K562 (cell line): Measurements from ENCODE around the gene ICE2. TPM values are rescaled to one million over a fixed set of nuclear protein-coding genes. Genes with fewer than 3 reads are reported as not detected.

Experiments
- ATAC-seq: fragments of 200-7000 bp; cut with Tn5 transposase; 3 replicates; pipeline ENCODE4 v1.9.1; 2020; ENCODE audit warnings: moderate library complexity
- BruUV-seq: library from RNA; stranded (reverse); fragments of 400-500 nt; replicated peaks from 2 replicates; lab custom pipeline; 2021; lab: Mats Ljungman, UMichigan
- CTCF ChIA-PET: fragments of 300-600 bp; formaldehyde crosslinking; extraction: SDS; loops from one replicate; lab custom pipeline; 2021; ENCODE audit warnings: low intra/inter-chr PET ratio; lab: Yijun Ruan, JAX
- POLR2A ChIA-PET: fragments of 300-600, 350-650 bp; sonication (Branson Sonifier 250); formaldehyde crosslinking; extraction: SDS; loops from one replicate; lab custom pipeline; 2021; ENCODE audit warnings: antibody characterized with exemption, inconsistent platforms; lab: Yijun Ruan, JAX
- DNase-seq, 4 experiments: peaks; one replicate each; pipeline versions ENCODE4 v3.0.0 to v3.0.0-alpha.2; 2011 to 2018; ENCODE audit warnings: low spot score in 3 of 4, mixed read lengths in 3 of 4; ENCODE audit errors: extremely low read depth in 1 of 4
- FAIRE-seq: peaks from 2 replicates; lab custom pipeline; 2011; peaks lifted over from hg19 to GRCh38; lab: Jason Lieb, UNC
- H2AFZ ChIP-seq: 2 replicates; pipeline ENCODE4 v1.6.0; 2011; ENCODE audit warnings: low read depth, low read length, control low read depth, inconsistent platforms
- H3K27ac ChIP-seq: fragments of 200-600 bp; 3 replicates; pipeline ENCODE4 v1.8.0; 2011; ENCODE audit warnings: low read depth, mild to moderate bottlenecking, control low read depth, inconsistent platforms, low read length, moderate library complexity, mixed read lengths; ENCODE audit errors: extremely low read depth
- H3K27me3 ChIP-seq, 2 experiments: fragments of 300-600 bp in 1 of 2; 2 replicates in 1 of 2; 3 replicates in 1 of 2; pipeline versions ENCODE4 v1.6.0 to v1.8.0; 2011; ENCODE audit warnings: inconsistent platforms in 2 of 2, low read length in 2 of 2, mild to moderate bottlenecking in 1 of 2, mixed read lengths in 1 of 2, moderate library complexity in 1 of 2; ENCODE audit not compliant: control insufficient read depth in 2 of 2, insufficient read depth in 2 of 2
- H3K36me3 ChIP-seq: fragments of 300-600 bp; 3 replicates; pipeline ENCODE4 v1.8.0; 2011; ENCODE audit warnings: mild to moderate bottlenecking, low read length, inconsistent platforms; ENCODE audit not compliant: control insufficient read depth, insufficient read depth
- H3K4me1 ChIP-seq, 2 experiments: fragments of 200-600 bp in 1 of 2; replicated peaks in 1 of 2; 2 replicates in 1 of 2; 3 replicates in 1 of 2; pipeline versions ENCODE4 v1.5.1 to v1.8.0; 2011; ENCODE audit warnings: inconsistent platforms in 2 of 2, low read length in 2 of 2, mild to moderate bottlenecking in 1 of 2, mixed read lengths in 1 of 2, moderate library complexity in 1 of 2; ENCODE audit not compliant: control insufficient read depth in 2 of 2, insufficient read depth in 2 of 2
- H3K4me2 ChIP-seq: 2 replicates; pipeline ENCODE4 v1.6.1; 2011; ENCODE audit warnings: low read length, control low read depth, inconsistent platforms, mixed read lengths; ENCODE audit not compliant: insufficient read depth
- H3K4me3 ChIP-seq: fragments of 200-600 bp; sonication (generic), shearing (Covaris generic); 2 replicates; pipeline ENCODE4 v1.5.1; 2016; ENCODE audit warnings: control low read depth, inconsistent platforms
- H3K79me2 ChIP-seq: fragments of 200-600 bp; 3 replicates; pipeline ENCODE4 v1.8.0; 2011; ENCODE audit warnings: low read length, inconsistent platforms; ENCODE audit not compliant: control insufficient read depth, insufficient read depth
- H3K9ac ChIP-seq, 2 experiments: 2 replicates each; pipeline versions ENCODE4 v1.6.0 to v1.6.1; 2011; ENCODE audit warnings: low read depth in 2 of 2, low read length in 2 of 2, control low read depth in 1 of 2, inconsistent platforms in 1 of 2, mild to moderate bottlenecking in 1 of 2, mixed read lengths in 1 of 2; ENCODE audit not compliant: insufficient read depth in 1 of 2
- H3K9me1 ChIP-seq: one replicate; pipeline ENCODE4 v1.6.0; 2011; ENCODE audit warnings: inconsistent platforms, mild to moderate bottlenecking, low read length, moderate library complexity; ENCODE audit not compliant: control insufficient read depth, insufficient read depth
- H3K9me3 ChIP-seq: replicated peaks from 2 replicates; pipeline ENCODE4 v1.5.1; 2011; ENCODE audit warnings: low read depth, low read length, inconsistent platforms; ENCODE audit not compliant: control insufficient read depth, insufficient read depth
- H4K20me1 ChIP-seq: replicated peaks from 2 replicates; pipeline ENCODE4 v1.6.1; 2011; ENCODE audit warnings: low read length, inconsistent platforms, mixed read lengths; ENCODE audit not compliant: control insufficient read depth, insufficient read depth
- C11orf30 ChIP-seq: fragments of 450-650 bp; IDR thresholded peaks from 2 replicates; pipeline ENCODE4 v1.6.1; 2016; ENCODE audit warnings: low read depth, mild to moderate bottlenecking
- CREM ChIP-seq: IDR thresholded peaks from 2 replicates; pipeline ENCODE4 v1.6.1; 2014; ENCODE audit warnings: antibody characterized with exemption, low read depth
- EGR1 ChIP-seq: fragments of 450-650 bp; conservative IDR thresholded peaks from 2 replicates; pipeline ENCODE4 v1.6.1; 2017; ENCODE audit warnings: mild to moderate bottlenecking
- JUN ChIP-seq, 2 experiments: sonication (generic) in 1 of 2; formaldehyde crosslinking in 1 of 2; IDR thresholded peaks; 2 replicates each; pipeline versions ENCODE4 v1.6.1 to v1.8.0; 2012 to 2022; ENCODE audit warnings: borderline replicate concordance in 2 of 2, mild to moderate bottlenecking in 2 of 2, improper control_type of control experiment in 1 of 2, low read depth in 1 of 2, low read length in 1 of 2, missing genetic modification reagents in 1 of 2
- PBX2 ChIP-seq, 2 experiments: IDR thresholded peaks in 1 of 2; conservative IDR thresholded peaks in 1 of 2; 2 replicates each; pipeline ENCODE4 v1.6.1; 2016; ENCODE audit warnings: low read depth in 2 of 2, mild to moderate bottlenecking in 1 of 2, missing compliant biosample characterization in 1 of 2, missing genetic modification characterization in 1 of 2, moderate library complexity in 1 of 2
- PML ChIP-seq: IDR thresholded peaks from 2 replicates; pipeline ENCODE4 v1.6.1; 2012; ENCODE audit warnings: low read length, inconsistent platforms
- TRIM24 ChIP-seq, 2 experiments: fragments of 450-650 bp; IDR thresholded peaks; 2 replicates each; pipeline ENCODE4 v1.6.1; 2016
- ZHX1 ChIP-seq: fragments of 150-350 bp; conservative IDR thresholded peaks from 2 replicates; pipeline ENCODE4 v1.6.1; 2014; ENCODE audit warnings: low read length
- ZNF217 ChIP-seq: sonication (generic); formaldehyde crosslinking; IDR thresholded peaks from 2 replicates; pipeline ENCODE4 v1.8.0; 2022; ENCODE audit warnings: mild to moderate bottlenecking, missing genetic modification reagents
- ZNF253 ChIP-seq: fragments of 250-450 bp; sonication (Bioruptor Pico); conservative IDR thresholded peaks from 2 replicates; pipeline ENCODE4 v1.6.1; 2021; ENCODE audit warnings: mild to moderate bottlenecking
- ZNF76 ChIP-seq: fragments of 250-450 bp; sonication (Bioruptor Pico); IDR thresholded peaks from 2 replicates; pipeline ENCODE4 v1.4.0; 2020; ENCODE audit warnings: mild to moderate bottlenecking, moderate library complexity, borderline replicate concordance
- WGBS: fragments of 100-300 bp; shearing (Covaris generic); methylation state at CpG from one replicate; pipeline ENCODE4 v1.1.6; 2016; ENCODE audit warnings: low coverage, mixed read lengths; ENCODE audit not compliant: insufficient coverage; ENCODE audit errors: missing lambda C conversion rate; 5-methylcytosine and 5-hydroxymethylcytosine counted together
- in situ Hi-C: fragments of 300-500 bp; cut with MboI; formaldehyde crosslinking; loops from 4 replicates; pipeline ENCODE4 v1.15.0; 2018; ENCODE audit warnings: inconsistent platforms, mixed read lengths
- intact Hi-C: fragments of 100-400 bp; cut with micrococcal nuclease; formaldehyde crosslinking; loops from 2 replicates; pipeline ENCODE4 v1.14.2; 2022
- polyA plus RNA-seq, 8 experiments: library from polyadenylated mRNA; depleted of rRNA in 4 of 8; stranded (reverse) in 5 of 8; unstranded in 3 of 8; fragments of >200 nt; fragmentation: Nextera tagmentation in 2 of 8; fragmentation: Illumina TruSeq in 1 of 8; extraction: Ambion mirVana in 2 of 8; extraction: Trizol in 1 of 8; gene quantifications; 2 replicates each; pipeline versions ENCODE4 v1.2.1 to v1.2.3, GENCODE V29; 2011 to 2014; ENCODE audit warnings: inconsistent platforms in 1 of 8, missing spikeins in 1 of 8
- total RNA-seq, 7 experiments: library from RNA; depleted of rRNA in 6 of 7; stranded (reverse); fragments of >200 nt in 6 of 7; fragmentation: Illumina TruSeq in 2 of 7; extraction: Trizol in 2 of 7; gene quantifications; 2 replicates each; pipeline versions ENCODE4 v1.2.1 to v1.2.3, GENCODE V29; 2011 to 2021; ENCODE audit warnings: low replicate concordance in 1 of 7

ICE2 gene
- total and polyA plus RNA-seq, 9 of the 15 experiments (the other 6 are each of a cell fraction or from before 2014, with no cell fraction given), result 21.8 to 87.9 (median 58.1) TPM

GRCh38 chr15:60392986-60393790 is 85.8 kb downstream of the ICE2 start:
- intact Hi-C loops, result no loop called here
- no TSS peak for BruUV-seq
- Histone ChIP-seq H3K9me3 (no peaks in the 10 kb centered on the region), H3K36me3 (peaks cover 64% of the 10 kb centered on the region; the same call in 2 of the 3 replicates), H3K9ac (peak overlapping the region in 1 of 2 experiments; percentile 76; a peak in 2 of 4 replicates), H3K27me3 (no peaks in the 10 kb centered on the region), H4K20me1 (peaks cover 69% of the 10 kb centered on the region), H2AFZ (no peak overlapping the region), H3K79me2 (peaks cover 96% of the 10 kb centered on the region), H3K4me3 (no peak overlapping the region), H3K4me1 (peaks cover 22 to 37% of the 10 kb centered on the region in 2 experiments), H3K4me2 (peak overlapping the region; percentile 23), H3K27ac (peak overlapping the region; percentile 46; the same call in 1 of the 3 replicates), H3K9me1 (peaks cover 14% of the 10 kb centered on the region)
- in situ Hi-C loops, result no loop called here
- POLR2A ChIA-PET, result interaction anchor here (0.6 to 5.6 kb wide), 5 partner anchors 8 to 85 kb away, joined by 3 to 38 read pairs (median 3); partner anchors contain the start of gene ICE2
- ATAC-seq (no peak), DNase-seq (peak in 3 of 4 experiments; percentile 27 to 59 (median 41)), FAIRE-seq (peak; percentile 6)
- 54% methylated on average over 9 of the region's 9 CpGs for WGBS
- CTCF ChIA-PET, result no interaction called here
- TF ChIP-seq CREM (peak; percentile 33; the same call in 1 of the 2 replicates), PBX2 (CRISPR knock-in tag; IDR thresholded peaks at IDR 0.05; ENCODE audit: low read depth) (no peak), PBX2 (tag; conservative IDR thresholded peaks at IDR 0.05; ENCODE audit: low read depth) (0 out of 2 replicates have a peak, but pooled peaks have one; percentile 15), TRIM24 (IDR thresholded peaks at IDR 0.05) (no peak), ZNF253 (CRISPR knock-in tag) (no peak), JUN (IDR thresholded peaks at IDR 0.05; ENCODE audit: borderline replicate concordance, low read depth, low read length) (peak; percentile 60), JUN (CRISPR knock-in tag; IDR thresholded peaks at IDR 0.05; ENCODE audit: borderline replicate concordance) (no peak), C11orf30 (peak; percentile 18; the same call in 1 of the 2 replicates), ZNF76 (CRISPR knock-in tag) (no peak), PML (0 out of 2 replicates have a peak, but pooled peaks have one; percentile 44), EGR1 (peak; percentile 82), ZNF217 (no peak), ZHX1 (no peak)
